T-cell (primary cell): Measurements from ENCODE around the gene HTD2. TPM values are rescaled to one million over a fixed set of nuclear protein-coding genes. Genes with fewer than 3 reads are reported as not detected.

Experiments used
- ATAC-seq, 4 experiments: fragments of 200-7000 bp in 3 of 4; fragments of 150-1000 bp in 1 of 4; cut with Tn5 transposase; replicated peaks in 1 of 4; 1 replicate in 3 of 4; 2 replicates in 1 of 4; pipeline ENCODE4 v1.10.0; 2021; ENCODE audit warnings: moderate library complexity in 3 of 4, mild to moderate bottlenecking in 2 of 4, moderate number of reproducible peaks in 1 of 4
- CTCF ChIA-PET, 2 donors: fragments of 300-600 bp; sonication (Branson Sonifier 250); formaldehyde crosslinking; loops; one replicate each; lab custom pipeline; 2022; ENCODE audit warnings: antibody characterized with exemption in 2 of 2; lab: Charles Lee
- POLR2A ChIA-PET, 2 donors: fragments of 300-600 bp; sonication (Branson Sonifier 250); formaldehyde crosslinking; loops; one replicate each; lab custom pipeline; 2022; ENCODE audit warnings: antibody characterized with exemption in 2 of 2; lab: Charles Lee
- DNase-seq, 35 experiments: peaks; one replicate each; pipeline versions ENCODE4 v3.0.0 to v3.0.0-alpha.2; 2013 to 2023
- H3K27ac ChIP-seq: one replicate; pipeline ENCODE4 v1.5.1; 2013; ENCODE audit warnings: low read length
- H3K27me3 ChIP-seq, 2 experiments: replicated peaks in 1 of 2; 1 replicate in 1 of 2; 2 replicates in 1 of 2; pipeline versions ENCODE4 v1.6.1 to v1.7.0; 2013; ENCODE audit warnings: low read length in 1 of 2, mixed read lengths in 1 of 2; ENCODE audit not compliant: control insufficient read depth in 2 of 2, insufficient read depth in 2 of 2; ENCODE audit errors: extremely low read depth in 1 of 2
- H3K36me3 ChIP-seq, 2 donors: 1 replicate in 1 of 2; 2 replicates in 1 of 2; pipeline versions ENCODE4 v1.6.1 to v1.7.0; 2013; ENCODE audit warnings: low read length in 1 of 2; ENCODE audit not compliant: control insufficient read depth in 2 of 2, insufficient read depth in 1 of 2; ENCODE audit errors: extremely low read depth in 1 of 2
- H3K4me1 ChIP-seq, 2 experiments: 1 replicate in 1 of 2; 2 replicates in 1 of 2; pipeline versions ENCODE4 v1.6.1 to v1.7.0; 2013; ENCODE audit warnings: low read length in 2 of 2, mixed read lengths in 1 of 2; ENCODE audit not compliant: insufficient read depth in 2 of 2, control insufficient read depth in 1 of 2; ENCODE audit errors: extremely low read depth in 1 of 2
- H3K4me3 ChIP-seq, 2 donors: 1 replicate in 1 of 2; 2 replicates in 1 of 2; pipeline versions ENCODE4 v1.5.1 to v1.7.0; 2013; ENCODE audit warnings: mild to moderate bottlenecking in 2 of 2, low read length in 1 of 2, moderate library complexity in 1 of 2; ENCODE audit not compliant: control insufficient read depth in 1 of 2; ENCODE audit errors: extremely low read depth in 1 of 2
- H3K9me3 ChIP-seq: 2 replicates; pipeline ENCODE4 v1.7.0; 2013
- H3K27ac Mint-ChIP-seq, 2 donors: one replicate each; pipeline ENCODE4 v1.8.0; 2020 to 2021; ENCODE audit warnings: mild to moderate bottlenecking in 2 of 2, mixed read lengths in 2 of 2
- H3K27me3 Mint-ChIP-seq, 2 donors: one replicate each; pipeline ENCODE4 v1.8.0; 2021 to 2022; ENCODE audit warnings: mixed read lengths in 2 of 2
- H3K36me3 Mint-ChIP-seq: one replicate; pipeline ENCODE4 v1.8.0; 2021; ENCODE audit warnings: mixed read lengths
- H3K4me1 Mint-ChIP-seq, 3 donors: one replicate each; pipeline ENCODE4 v1.8.0; 2020 to 2022; ENCODE audit warnings: mixed read lengths in 3 of 3, mild to moderate bottlenecking in 1 of 3
- H3K4me3 Mint-ChIP-seq, 3 donors: one replicate each; pipeline ENCODE4 v1.8.0; 2020 to 2022; ENCODE audit warnings: mild to moderate bottlenecking in 3 of 3, mixed read lengths in 3 of 3, moderate library complexity in 3 of 3
- H3K9me3 Mint-ChIP-seq, 3 donors: one replicate each; pipeline ENCODE4 v1.8.0; 2020 to 2022; ENCODE audit warnings: mixed read lengths in 3 of 3
- WGBS: methylation state at CpG from one replicate; pipeline ENCODE4 v1.1.5; 2013; ENCODE audit warnings: missing lambda C conversion rate; ENCODE audit not compliant: insufficient coverage; 5-methylcytosine and 5-hydroxymethylcytosine counted together
- total RNA-seq, 35 experiments: library from RNA in 6 of 35; stranded (reverse) in 6 of 35; fragments of 120-200 nt in 1 of 35; gene quantifications; one replicate each; pipeline versions ENCODE4 v1.2.1 to v1.2.4 and lab custom pipeline; 2013 to 2026

The HTD2 gene
- total RNA-seq, 5 donors from 2014 or later (not counting 1 experiment from before 2014, with no cell fraction given) = 7.3 to 10.0 (median 8.8) TPM

GRCh38 chr3:58358808-58359207 is 52.5 kb downstream of the HTD2 start:
- no peaks in the 10 kb centered on the region for H3K27me3 Mint-ChIP-seq
- no peak overlapping the region for H3K27ac Mint-ChIP-seq
- Histone ChIP-seq H3K36me3 (no peaks in the 10 kb centered on the region), H3K9me3 (no peaks in the 10 kb centered on the region), H3K27ac (no peak overlapping the region), H3K4me3 (no peak overlapping the region), H3K4me1 (peaks cover 2 to 11% of the 10 kb centered on the region in 2 experiments), H3K27me3 (no peaks in the 10 kb centered on the region)
- peaks cover 9 to 28% (median 16%) of the 10 kb centered on the region in 3 donors for H3K4me1 Mint-ChIP-seq
- no peak for DNase-seq
- no peak overlapping the region for H3K4me3 Mint-ChIP-seq
- ChIA-PET POLR2A (no interaction called here), CTCF (no interaction called here)
- ATAC-seq = no peak
- H3K9me3 Mint-ChIP-seq = no peaks in the 10 kb centered on the region
- no CpG with 5 or more reads among the region's 4 CpGs for WGBS
- peaks cover 3% of the 10 kb centered on the region for H3K36me3 Mint-ChIP-seq

- H3K27ac Mint-ChIP-seq = no peak overlapping the region
- DNase-seq (no peak), ATAC-seq (no peak)
- H3K9me3 Mint-ChIP-seq = no peaks in the 10 kb centered on the region
- 100% methylated on average over 2 of the region's 4 CpGs for WGBS
- H3K4me1 Mint-ChIP-seq = peaks cover 9 to 28% (median 18%) of the 10 kb centered on the region in 3 donors
- Histone ChIP-seq H3K4me3 (no peak overlapping the region), H3K4me1 (peaks cover 0 to 7% of the 10 kb centered on the region in 2 experiments), H3K27me3 (no peaks in the 10 kb centered on the region), H3K36me3 (no peaks in the 10 kb centered on the region), H3K27ac (no peak overlapping the region), H3K9me3 (no peaks in the 10 kb centered on the region)
- H3K4me3 Mint-ChIP-seq = no peak overlapping the region
- no peaks in the 10 kb centered on the region for H3K27me3 Mint-ChIP-seq
- ChIA-PET POLR2A (no interaction called here), CTCF (no interaction called here)
- peaks cover 3% of the 10 kb centered on the region for H3K36me3 Mint-ChIP-seq
Measured at GRCh38 chr3:58359621-58360020, 53.3 kb downstream of the HTD2 start.

DNA sequence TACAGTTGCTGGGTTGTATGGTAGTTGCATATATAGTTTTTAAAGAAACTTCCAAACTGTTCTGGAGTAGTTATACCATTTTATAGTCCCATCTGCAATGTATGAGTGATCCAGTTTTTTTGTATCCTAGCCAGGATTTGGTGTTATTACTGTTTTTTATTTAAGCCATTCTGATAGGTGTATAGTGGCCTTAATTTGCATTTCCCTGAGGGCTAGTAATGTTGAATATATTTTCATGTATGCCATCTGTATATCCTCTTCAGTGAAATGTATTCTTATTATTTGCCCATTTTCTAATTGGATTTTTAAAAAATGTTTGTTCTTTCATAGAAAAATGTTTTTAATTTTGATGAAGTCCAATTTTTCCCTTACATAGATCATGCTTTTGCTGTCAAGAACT is 55.5 kb downstream of the HTD2 start:
- ChIA-PET POLR2A (no interaction called here), CTCF (no interaction called here)
- no peaks in the 10 kb centered on the region for H3K27me3 ChIP-seq
- no peak overlapping the region for H3K4me3 ChIP-seq
- H3K27me3 Mint-ChIP-seq = no peaks in the 10 kb centered on the region
- peaks cover 26 to 39% (median 35%) of the 10 kb centered on the region in 3 donors for H3K4me1 Mint-ChIP-seq
- H3K4me1 ChIP-seq = peaks cover 0 to 4% of the 10 kb centered on the region in 2 experiments
- peaks cover 16% of the 10 kb centered on the region for H3K36me3 Mint-ChIP-seq
- H3K9me3 Mint-ChIP-seq = peaks cover 0 to 6% (median 0%) of the 10 kb centered on the region in 3 donors
- H3K36me3 ChIP-seq = no peaks in the 10 kb centered on the region
- no peak for DNase-seq
- no peaks in the 10 kb centered on the region for H3K9me3 ChIP-seq
- no peak overlapping the region for H3K27ac Mint-ChIP-seq
- ATAC-seq = no peak
- H3K27ac ChIP-seq = no peak overlapping the region
- no peak overlapping the region for H3K4me3 Mint-ChIP-seq

DNA sequence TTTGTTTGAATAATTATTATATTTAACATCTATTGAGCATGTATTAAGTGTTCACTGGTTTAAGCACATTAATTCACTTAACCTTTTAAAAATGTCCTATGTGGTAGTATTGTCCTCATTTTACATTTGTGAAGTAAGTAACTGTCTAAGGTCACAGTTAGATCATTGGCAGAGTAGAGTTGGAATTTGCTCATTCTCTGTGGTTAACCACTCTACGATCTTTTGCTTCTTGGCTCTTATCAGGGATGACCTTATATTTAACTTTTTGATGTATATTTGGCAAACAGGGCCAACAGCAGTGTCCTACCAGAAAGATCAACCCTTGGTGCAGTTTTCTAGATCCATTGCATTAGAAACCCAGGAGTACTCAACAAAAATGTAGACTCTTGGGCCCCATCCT is 60.4 kb downstream of the HTD2 start:
- H3K9me3 ChIP-seq = no peaks in the 10 kb centered on the region
- peaks cover 0 to 6% (median 0%) of the 10 kb centered on the region in 3 donors for H3K9me3 Mint-ChIP-seq
- H3K27ac ChIP-seq = no peak overlapping the region
- H3K4me3 ChIP-seq = no peak overlapping the region
- H3K27me3 ChIP-seq = no peaks in the 10 kb centered on the region
- peaks cover 26 to 34% (median 29%) of the 10 kb centered on the region in 3 donors for H3K4me1 Mint-ChIP-seq
- ChIA-PET POLR2A (no interaction called here), CTCF (interaction anchor here in 1 of 2 donors (0.9 kb wide), 1 partner anchor 13 kb away, joined by 3 read pairs; no protein-coding TSS in a partner anchor)
- DNase-seq = no peak
- peaks cover 23% of the 10 kb centered on the region for H3K36me3 Mint-ChIP-seq
- H3K27me3 Mint-ChIP-seq = no peaks in the 10 kb centered on the region
- WGBS = no CpG with 5 or more reads among the region's 1 CpG
- no peak for ATAC-seq
- no peak overlapping the region for H3K4me3 Mint-ChIP-seq
- no peak overlapping the region for H3K27ac Mint-ChIP-seq
- H3K4me1 ChIP-seq = peaks cover 0 to 4% of the 10 kb centered on the region in 2 experiments
- H3K36me3 ChIP-seq = peaks cover 0 to 5% of the 10 kb centered on the region in 2 donors

DNA sequence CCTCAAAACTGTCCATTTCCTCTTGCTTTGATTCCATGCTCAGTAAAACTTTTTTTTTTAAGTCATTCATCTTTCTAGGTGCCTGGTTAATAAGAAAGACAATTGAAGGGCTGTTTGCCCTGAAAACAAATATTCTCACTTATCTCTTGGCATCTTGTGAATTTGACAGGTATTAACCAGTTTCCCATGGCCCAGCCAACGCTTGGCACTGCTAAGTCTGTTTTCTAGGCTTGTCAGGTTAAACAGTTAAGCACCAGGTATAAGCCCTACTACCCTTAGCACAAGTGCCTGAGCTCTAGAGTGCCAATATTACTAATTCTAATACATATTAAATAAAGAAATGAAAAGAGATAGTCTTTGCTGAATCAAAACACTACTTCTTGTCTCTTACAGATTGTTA is 62.7 kb downstream of the HTD2 start:
- peaks cover 32% of the 10 kb centered on the region for H3K36me3 Mint-ChIP-seq
- H3K4me3 ChIP-seq = no peak overlapping the region
- 100% methylated on average over 1 of the region's 1 CpG for WGBS
- no peak overlapping the region for H3K27ac ChIP-seq
- peaks cover 21 to 25% (median 24%) of the 10 kb centered on the region in 3 donors for H3K4me1 Mint-ChIP-seq
- peaks cover 0 to 6% (median 0%) of the 10 kb centered on the region in 3 donors for H3K9me3 Mint-ChIP-seq
- DNase-seq (no peak), ATAC-seq (no peak)
- no peaks in the 10 kb centered on the region for H3K9me3 ChIP-seq
- H3K4me1 ChIP-seq = peaks cover 0 to 4% of the 10 kb centered on the region in 2 experiments
- peaks cover 5 to 8% of the 10 kb centered on the region in 2 donors for H3K36me3 ChIP-seq
- ChIA-PET POLR2A (no interaction called here), CTCF (interaction anchor here in 1 of 2 donors (1.0 kb wide), 1 partner anchor 152 kb away, joined by 3 read pairs; no protein-coding TSS in a partner anchor)
- H3K27me3 Mint-ChIP-seq = no peaks in the 10 kb centered on the region
- no peak overlapping the region for H3K27ac Mint-ChIP-seq
- H3K27me3 ChIP-seq = no peaks in the 10 kb centered on the region
- H3K4me3 Mint-ChIP-seq = no peak overlapping the region

Other genes with a start within 250 kb of the HTD2 start
- gene DNASE1L3, start 95.5 kb upstream of the HTD2 start, total RNA-seq = under 1 TPM in 4 of 5 donors, not detected in 1; 0.30 to 0.73 (median 0.45) TPM
- gene ABHD6, start 68.7 kb upstream of the HTD2 start, total RNA-seq = 1 to 10 TPM; 3.9 to 7.0 (median 5.5) TPM
- 10 to 100 TPM; 13.1 to 15.7 (median 13.9) TPM for gene RPP14, start 275 bp upstream of the HTD2 start, total RNA-seq
- gene PXK, start 26.4 kb downstream of the HTD2 start, total RNA-seq = 10 to 100 TPM; 17.4 to 23.0 (median 21.8) TPM
- gene PDHB, start 127.3 kb downstream of the HTD2 start, total RNA-seq = 10 to 100 TPM; 27.0 to 54.2 (median 49.2) TPM
- 1 to 10 TPM; 6.6 to 9.4 (median 7.8) TPM for gene KCTD6, start 185.6 kb downstream of the HTD2 start, total RNA-seq
- gene ACOX2, start 230.7 kb downstream of the HTD2 start, total RNA-seq = under 1 TPM in 1 of 5 donors, not detected in 4; 0.23 TPM